Putamen (tissue), 1 donor: ENCODE results near the gene DAPK3.
"Not testable (repeated sequence)": the region's sequence is repeated elsewhere in the genome, so short reads cannot be mapped to it uniquely, and the experiment has no call there.

Source experiments
- DNase-seq: peaks from one replicate; pipeline ENCODE4 v3.0.0-alpha.2; 2016; ENCODE audit warnings: low spot score

DAPK3 gene

DNA sequence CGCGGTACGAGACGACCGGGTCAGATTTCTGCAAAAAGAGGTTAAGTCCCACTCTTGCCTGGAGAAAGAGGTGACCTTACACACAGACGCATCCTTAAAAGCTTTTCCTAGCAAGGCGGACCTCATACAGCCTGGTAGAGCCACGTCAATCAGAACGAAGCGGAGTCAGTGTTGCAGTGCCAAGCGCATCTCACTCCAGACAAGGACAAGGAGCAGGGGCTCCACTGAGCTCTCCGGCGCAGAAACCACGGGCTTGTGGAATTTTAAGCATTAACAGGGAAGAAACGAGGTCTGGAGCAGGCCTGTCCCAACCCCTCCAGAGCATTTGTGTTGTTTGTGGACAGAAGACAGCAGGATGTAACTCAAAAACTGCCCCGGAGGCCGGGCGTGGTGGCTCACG, 7.2 kb upstream of the DAPK3 start:
- DNase-seq = no peak

DNA sequence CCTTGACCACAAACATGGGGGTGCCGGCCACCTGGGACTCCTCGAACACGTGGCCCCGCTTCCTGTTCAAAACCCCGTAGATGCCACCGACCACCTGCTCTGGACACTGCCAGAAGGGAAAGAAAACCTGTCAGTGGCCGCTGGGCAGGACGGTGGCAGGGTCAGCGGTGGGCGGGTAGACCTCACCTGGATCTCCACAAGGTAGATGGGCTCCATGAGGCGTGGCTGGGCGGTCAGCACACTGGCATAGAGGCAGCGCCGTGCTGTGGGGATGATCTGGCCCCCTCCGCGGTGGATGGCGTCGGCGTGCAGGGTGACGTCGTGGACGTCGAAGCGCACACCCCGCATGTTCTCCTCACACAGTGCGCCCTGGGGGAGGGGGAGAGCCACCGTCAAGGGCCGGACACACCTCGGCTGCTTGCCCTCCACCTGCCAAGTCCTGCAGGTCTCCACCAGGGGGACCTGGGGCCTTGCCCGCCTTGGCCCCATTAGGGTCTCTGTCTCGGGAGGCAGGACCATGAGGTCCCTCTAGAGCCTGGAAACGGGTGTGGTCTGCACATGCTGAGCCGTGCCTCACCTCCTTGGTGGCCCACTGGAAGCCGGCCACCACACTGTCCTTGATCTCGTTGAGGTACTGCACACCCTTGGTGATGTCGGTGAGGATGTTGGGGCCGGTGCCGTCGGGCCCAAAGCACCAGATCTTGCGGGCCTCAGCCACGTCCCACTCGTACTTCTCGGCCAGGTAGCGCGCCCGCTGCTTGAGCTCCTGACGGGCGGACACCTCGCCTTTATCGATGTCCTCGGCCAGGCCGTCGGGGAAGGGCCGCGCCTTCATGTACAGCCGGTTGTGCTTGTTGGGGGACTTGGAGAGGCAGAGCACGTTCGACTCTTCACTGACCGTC, 6.6 kb upstream of the DAPK3 start:
- DNase-seq = no peak

DNA sequence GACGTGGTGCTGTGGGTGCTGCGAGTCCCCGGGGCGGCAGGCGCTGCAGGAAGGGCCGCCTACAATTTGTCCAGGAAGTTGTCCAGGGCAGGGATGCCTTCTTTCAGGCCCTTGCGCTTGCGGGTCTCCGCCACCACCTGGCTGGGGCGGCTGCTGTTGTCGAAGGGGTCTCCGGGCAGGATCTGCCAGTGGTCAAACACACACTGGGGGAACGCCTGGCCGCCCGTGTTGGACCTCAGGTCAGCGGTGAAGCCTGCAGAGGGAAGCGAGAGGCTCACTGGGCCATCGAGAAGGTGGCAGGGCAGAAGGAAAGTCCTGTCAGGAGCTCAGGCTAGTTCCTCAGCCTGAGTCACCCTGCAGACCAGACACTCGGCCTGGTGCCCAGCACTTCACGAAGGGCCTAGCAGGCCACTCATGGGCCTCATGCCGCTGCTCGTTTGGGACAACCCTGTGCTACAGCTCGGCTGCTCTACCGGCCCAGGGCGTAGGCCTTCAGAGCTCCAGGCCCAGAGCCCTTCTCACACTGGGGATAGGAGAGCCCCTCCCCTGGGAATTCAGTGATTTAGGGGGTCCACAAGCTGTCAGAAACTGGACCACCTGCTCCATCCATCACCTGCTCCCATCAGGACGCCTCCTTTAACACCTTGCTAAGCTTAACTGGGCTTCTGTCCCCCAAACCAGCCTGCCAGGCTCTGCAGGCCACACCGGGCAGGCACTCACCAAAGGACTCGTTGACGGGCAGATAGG, 5.8 kb upstream of the DAPK3 start:
- no peak for DNase-seq

DNA sequence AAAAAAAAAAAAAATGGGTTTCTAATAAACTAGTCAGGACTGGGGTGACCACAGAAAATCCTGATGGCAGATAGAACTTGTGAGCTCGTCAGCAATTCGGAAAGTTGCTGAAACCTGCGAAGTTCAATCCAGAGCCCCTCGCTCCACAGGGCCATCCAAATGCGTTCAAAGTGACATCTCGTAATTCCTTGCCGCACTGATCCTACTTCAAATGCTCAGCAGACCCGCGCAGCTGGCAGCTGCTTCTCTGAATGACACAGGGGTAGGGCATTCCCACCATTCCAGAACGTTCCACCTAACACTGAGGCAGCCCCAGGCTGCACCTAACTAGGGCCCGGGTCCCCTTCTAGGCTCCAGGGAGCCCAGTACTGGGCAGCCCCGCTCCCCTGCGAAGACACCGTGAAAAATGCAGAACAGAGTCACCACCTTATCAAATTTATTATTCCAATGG, 4.8 kb upstream of the DAPK3 start:
- no peak for DNase-seq

DNA sequence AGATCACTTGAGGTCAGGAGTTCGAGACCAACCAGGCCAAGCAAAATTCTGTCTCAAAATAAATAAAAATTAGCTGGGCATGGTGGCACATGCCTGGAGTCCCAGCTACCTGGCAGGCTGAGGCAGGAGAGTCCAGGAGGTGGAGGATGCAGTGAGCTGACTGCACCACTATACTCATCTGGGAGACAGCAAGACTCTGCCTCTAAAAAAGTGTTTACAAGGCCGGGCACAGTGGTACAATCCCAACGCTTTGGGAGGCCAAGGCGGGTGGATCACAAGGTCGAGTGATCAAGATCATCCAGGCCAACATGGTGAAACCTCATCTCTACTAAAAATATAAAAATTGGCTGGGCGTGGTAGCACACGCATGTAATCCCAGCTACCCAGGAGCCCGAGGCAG, 4.2 kb upstream of the DAPK3 start:
- DNase-seq = no peak

DNA sequence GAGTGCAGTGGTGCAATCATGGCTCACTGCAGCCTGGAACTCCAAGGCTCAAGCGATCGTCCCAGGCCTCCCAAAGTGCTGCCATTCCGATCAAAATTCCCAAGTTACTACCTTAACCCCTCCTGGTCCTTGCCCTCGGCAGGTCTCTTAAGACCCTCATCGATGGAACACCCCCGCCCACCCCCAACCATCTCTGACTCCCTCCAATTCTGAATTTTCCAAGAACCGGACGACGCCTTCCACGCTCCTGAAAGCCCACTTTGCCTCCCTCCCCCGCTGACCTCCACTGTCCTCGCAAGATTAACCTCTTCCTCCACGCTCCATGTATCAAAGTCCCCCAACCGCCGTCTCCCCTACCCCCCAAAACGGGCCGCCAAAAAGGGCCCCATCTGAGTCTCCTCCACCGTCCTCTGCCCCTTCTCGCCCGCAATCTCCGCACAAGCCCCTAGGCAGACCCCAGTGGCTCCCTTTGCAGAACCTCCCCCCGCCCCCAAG, 539 bp downstream of the DAPK3 start:
- DNase-seq = no peak

DNA sequence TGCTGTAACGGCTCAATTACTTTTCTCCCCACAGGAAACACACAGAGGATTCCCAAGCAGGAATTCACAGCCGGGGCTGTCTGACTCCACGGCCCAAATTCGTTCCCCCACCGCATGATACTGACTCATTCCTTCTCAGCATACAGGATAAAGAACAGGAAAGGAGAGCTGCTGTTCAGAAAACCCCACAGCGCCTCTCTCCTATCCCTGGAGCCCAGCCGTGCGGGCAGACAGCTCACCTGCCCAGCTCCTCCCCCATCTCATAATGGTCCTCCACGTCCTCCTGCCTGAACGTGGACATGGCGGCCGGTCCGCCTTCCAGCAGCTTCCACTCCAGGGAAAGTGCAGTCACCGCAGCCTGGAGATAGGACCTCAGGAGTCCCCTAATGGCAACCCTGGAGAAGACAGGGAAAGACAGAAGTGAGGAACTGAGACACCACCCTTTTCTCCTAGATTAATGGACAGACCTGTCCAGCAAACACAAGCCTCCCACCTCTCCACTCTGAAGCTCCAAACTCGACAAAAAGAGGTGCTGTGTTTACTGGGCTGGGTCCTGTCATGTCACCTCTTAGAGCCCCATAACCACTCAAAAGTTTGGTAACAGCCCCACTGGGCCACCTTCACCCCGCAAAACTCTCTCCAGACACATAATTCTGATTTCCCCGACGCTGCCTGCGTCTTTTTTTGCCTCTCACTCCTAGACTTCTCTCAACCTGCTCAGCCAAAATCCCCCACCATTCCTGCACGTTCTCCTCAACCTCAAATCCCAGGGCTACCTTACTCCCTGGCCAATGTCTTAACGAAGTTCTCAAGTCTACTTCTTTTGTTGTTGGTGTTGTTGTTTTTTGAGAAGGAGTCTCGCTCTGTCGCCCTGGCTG, 1.2 kb downstream of the DAPK3 start:
- DNase-seq = no peak

DNA sequence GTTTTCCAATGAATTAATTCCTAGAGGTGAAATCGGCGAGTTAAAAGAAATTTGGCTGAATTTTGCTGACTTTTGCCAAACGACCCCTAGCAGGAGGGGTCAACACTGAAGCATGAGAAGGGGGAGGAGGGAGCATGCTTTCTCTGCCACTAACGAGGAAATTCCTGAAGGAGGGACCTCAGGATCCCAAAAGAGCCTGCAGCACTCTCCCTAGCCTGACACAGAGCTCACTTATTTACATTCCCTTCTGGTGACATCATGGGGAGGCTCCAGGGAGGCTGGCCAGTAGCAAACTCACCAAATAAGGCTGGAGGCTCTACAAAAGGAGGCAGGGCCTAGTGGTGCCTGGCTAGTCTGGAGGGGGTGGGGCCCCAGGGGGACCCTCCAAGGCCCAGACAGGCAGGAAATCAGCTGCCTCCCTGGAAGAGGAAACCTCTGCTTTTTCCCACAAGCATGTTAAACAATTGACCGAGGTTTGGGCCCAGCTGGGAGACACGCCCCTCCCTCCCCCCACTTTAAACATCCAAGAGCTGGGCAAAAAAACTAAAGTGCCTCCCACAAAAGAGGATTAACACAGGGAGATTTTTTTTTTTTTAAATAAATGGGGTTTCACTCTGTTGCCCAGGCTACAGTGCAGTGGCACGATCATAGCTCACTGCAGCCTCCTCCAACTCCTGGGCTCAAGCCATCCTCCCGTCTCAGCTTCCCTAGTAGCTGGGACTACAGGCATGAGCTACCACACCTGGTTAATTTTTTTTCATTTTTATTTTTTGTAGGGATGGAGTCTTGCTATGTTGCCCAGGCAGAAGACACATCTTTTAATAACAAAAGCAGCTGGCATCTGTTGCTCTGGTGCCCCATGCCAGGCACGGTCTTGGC, 2.1 kb downstream of the DAPK3 start:
- DNase-seq = peak; percentile 50

DNA sequence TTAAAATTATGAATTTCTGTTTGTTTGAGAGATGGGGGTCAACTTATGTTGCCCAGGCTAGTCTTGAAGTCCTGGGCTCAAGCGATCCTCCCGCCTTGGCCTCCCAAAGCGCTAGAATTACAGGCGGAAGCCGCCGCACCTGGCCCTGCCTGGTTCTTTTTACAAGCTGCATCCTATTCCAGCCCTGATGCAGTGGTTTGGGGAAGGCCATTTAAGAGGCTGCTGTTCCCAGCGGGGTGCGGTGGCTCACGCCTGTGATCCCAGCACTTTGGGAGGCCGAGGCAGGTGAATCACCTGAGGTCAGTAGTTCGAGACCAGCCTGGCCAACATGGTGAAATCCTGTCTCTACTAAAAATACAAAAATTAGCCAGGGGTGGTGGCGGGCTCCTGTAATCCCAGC, 2.9 kb downstream of the DAPK3 start:
- not testable (repeated sequence) for DNase-seq

DNA sequence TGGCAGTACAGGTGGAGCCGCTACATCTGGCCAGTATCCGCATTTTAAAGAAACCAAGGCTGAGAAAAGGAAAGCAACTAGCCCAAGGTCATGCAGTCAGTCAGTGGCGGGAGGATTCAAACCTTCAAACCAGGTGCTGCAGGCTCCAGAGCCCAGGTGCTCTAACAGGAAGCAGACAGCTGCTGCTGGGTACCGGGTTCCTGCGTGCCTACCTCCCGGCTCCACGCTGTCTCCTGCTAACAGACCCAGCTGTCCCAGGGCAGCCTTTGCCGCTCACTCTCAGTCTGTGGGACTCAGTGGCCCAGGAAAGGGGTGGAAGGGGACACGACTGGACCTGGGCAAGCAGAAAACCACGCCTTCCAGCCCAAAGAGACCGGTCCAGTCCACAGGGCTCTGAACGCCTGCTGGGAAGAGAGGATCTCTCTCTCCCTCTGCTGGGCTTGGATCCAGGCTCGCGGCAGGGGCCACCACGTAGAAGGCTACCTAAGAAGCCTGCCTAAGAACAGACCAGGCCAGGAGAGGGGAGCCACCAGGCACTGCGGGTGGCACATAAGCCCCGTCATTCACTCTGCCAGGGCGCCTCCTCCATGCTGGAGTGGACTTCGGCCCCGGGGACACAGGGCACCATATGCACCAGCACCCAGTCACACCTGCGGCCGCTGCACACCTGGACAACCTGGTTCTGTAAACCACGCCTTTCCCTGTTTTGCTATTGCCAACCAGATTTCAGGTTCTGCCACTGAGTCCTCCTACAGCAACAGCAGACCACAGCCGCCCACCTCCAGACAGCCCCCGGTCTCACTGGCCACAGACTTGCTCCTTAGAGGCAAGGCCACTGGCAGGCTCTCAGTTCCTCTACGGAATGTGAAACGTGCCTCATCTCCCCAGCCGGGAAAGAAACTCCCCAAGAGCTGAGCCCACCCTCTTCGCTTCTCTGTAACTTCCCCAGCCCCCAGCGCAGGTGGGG, 4.6 kb downstream of the DAPK3 start:
- no peak for DNase-seq

DNA sequence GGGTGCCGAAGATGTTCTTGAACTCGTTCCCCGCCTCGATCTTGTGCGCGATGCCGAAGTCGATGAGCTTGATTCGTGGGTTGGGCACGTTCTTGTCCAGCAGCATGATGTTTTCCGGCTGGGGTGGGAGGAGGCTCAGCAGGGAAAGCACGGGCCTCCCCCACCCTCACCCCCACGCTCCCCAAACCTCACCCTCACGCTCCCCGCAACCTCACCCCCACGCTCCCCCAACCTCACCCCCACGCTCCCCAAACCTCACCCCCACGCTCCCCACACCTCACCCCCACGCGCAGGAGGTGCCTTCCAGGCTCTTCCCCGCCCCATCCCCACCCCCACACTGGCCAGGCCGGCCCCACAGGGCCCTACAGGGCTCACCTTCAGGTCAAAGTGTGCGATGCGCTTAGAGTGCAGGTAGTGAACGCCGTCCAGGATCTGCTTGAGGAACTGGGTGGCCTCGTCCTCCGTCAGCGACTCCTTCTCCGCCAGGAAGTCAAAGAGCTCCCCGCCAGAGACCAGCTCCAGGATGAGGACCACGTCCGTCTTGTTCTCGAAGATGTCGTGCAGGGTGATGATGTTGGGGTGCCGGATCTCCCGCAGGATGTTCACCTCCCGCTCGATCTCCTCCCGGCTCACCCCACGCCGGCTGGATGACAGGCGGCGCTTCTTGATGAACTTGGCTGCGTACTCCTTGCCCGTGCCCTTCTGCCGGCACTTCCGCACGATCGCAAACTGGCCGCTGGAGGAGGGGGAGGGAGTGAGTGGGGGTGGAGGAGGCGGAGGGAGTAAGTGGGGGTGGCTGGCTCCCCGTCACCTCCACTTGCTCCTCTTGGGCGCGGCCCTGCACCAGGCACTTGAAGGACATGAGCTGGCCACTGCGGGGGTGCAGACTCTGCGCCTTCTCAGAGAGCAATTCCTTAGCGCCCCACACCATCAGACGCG, 6.4 kb downstream of the DAPK3 start:
- DNase-seq = no peak

DNA sequence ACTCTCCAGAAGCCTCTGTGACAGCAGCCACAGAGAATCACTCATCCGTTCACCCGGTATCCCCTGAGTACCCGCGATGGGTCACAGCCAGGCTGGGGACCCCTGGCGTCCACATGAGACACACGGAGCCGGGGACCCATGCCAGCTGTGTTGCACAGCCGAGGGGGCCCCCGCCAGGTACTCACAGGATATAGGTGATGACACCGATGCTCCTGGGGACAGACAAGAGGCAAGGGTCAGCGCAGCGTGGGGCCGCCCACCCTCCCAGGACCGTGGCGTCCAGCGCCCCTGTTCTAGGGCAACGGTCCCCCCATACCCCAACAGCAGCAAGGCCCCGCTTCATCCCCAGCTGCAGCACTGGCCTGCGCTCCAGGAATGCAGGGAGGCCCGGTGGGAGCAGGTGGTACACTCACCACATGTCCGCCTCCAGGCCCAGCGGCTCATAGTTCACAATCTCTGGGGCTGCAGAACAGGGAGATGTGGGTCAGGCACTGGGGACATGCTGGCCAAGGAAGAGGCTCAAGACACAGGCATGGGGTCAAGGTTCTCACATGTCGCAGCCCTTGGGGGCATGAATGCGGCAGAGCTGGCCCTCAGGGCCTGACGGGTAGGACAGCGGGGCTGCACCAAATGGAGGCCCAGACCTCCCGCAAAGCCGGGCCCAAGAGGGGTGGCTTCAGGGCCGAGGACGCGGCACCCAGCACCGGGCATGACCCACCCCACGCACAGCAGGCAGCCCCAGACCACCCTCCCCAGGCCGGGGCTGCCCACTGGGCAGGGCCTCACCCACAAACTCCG, 7.2 kb downstream of the DAPK3 start:
- DNase-seq = no peak

DNA sequence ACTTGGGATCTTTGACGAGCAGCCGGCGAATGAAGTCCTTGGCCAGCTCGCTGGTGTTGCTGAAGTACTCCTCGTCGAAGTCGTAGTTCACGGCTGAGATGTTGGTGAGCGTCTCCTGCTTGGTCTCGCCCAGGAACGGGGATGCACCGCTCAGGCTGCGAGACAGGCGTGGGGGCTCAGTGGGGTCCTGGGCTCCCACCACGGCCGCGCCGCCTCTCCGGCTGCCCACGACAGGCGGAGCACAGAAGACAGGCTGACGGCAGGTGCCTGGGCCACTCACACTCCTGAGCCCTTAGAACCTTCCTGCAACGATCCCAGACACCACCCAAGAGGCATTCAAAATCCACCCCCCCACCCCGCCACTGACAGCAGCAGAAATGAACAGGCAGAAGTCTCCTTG, 9.9 kb downstream of the DAPK3 start:
- DNase-seq = no peak

DNA sequence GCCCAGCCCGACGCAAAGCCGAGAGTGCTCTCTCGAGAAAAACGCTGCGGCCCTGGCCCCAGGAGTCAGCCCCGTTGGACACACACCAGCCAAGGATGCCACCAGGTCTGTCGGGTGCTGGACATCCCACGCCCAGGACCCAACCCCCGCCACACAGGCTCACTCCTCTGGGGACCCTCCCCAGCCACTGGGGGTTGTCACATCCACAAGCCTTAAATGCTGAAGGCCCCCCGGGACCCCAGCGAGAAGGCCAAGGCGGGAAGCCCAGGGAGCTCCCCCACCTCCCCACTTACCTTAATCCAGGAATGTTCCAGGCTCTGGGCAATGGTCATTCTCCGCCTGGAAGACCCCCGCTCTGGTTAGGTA, 11.2 kb downstream of the DAPK3 start:
- no peak for DNase-seq

DNA sequence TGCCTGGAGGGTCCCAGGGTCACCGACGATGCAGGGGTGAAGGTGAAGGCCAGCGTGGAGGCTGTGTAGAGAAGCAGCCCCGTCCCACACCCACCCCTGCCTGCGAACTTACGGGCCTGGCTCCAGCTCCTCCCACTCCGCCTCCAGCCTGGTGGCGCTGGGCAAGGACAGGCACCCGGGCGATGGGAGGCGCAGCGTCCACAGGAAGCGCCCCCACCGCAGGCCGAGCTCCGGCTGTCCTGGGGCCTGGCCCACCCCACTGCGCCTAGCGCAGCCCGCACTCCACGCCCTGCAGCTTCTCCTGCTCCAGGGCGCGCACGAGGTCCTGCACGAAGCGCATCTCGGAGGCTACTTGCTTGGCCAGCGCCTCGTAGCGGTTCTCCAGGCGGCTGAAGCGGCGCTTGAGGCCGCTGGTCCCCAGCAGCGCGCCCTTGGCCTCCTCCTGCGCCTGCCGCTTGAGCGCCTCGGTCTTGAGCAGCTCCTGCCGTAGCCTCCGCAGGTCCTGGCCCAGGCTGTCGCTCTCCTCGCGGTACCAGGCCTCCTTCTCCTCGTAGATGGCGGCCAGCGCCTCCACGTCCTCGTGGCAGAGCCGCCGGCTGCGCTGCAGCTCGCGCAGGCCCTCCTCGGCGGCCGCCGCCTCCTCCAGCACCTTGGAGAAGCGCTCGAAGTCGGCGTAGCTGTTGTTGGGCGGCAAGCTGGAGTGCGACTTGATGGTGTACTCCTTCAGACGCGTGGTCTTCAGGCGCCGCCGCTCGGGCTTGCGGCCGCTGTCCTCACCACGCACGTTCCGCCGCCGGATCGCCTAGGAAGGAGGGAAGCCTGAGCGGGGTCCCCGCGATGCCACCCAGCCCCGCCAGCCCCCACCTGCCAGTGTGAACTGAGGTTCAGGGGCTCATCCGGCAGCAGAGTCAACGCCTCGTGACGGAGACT, 11.8 kb downstream of the DAPK3 start:
- no peak for DNase-seq

DNA sequence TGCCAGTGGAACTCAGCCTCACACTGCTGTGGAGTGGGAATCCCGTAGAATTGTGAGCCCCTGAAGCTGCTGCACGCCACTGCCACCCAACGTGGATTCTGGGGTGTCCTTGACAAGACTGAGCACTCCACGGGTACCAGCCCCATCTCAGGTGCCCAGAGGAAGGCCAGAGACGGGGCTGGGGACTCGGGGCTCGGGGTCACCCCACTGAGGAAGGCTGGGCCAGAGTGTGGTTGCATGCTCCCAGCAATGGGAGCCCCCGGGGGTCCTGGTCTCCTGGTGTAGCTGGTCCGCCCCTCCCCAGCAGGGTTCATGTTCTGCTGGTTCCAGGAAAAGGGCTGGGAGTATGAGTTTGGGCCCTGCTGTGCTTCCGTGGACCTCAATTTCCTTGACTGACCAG, 15.2 kb downstream of the DAPK3 start:
- no peak for DNase-seq

DNA sequence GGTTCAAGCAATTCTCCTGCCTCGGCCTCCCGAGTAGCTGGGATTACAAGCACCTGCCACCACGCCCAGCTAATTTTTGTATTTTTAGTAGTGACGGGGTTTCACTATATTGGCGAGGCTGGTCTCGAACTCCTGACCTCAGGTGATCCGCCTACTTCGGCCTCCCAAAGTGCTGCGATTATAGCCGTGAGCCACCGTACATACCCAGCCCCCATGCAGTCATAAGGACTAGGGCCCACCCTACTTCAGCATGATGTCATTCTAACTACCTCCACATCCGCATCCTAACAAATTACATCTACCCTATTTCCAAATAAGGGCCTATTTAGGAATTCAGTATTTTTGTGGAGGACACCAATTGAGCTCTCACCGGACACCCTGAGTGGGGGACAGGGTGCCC, 15.6 kb downstream of the DAPK3 start:
- not testable (repeated sequence) for DNase-seq
